HG03558 (cell line): Measurements from ENCODE around the gene CAMK2B.

Source experiments
- ATAC-seq: cut with Tn5 transposase; IDR thresholded peaks from one replicate; pipeline ENCODE4 v1.9.1; 2021; ENCODE audit warnings: moderate number of reproducible peaks; ENCODE audit not compliant: unreplicated experiment; ENCODE audit errors: extremely low read depth

The CAMK2B gene

GRCh38 chr7:44278451-44279161 lies 46.8 kb downstream of the CAMK2B start:
- ATAC-seq: no peak

GRCh38 chr7:44277851-44278250 lies 47.5 kb downstream of the CAMK2B start:
- no peak for ATAC-seq

- no peak for ATAC-seq
These were observed 48.0 kb downstream of the CAMK2B start for GRCh38 chr7:44277391-44277790.

- no peak for ATAC-seq
These were observed 48.7 kb downstream of the CAMK2B start for GRCh38 chr7:44276571-44277221.

- no peak for ATAC-seq
These were observed 49.3 kb downstream of the CAMK2B start for GRCh38 chr7:44275957-44276570.

GRCh38 chr7:44275146-44275545 lies 50.2 kb downstream of the CAMK2B start:
- ATAC-seq: no peak

GRCh38 chr7:44274623-44274975 lies 50.8 kb downstream of the CAMK2B start:
- no peak for ATAC-seq

- ATAC-seq: no peak
These were observed 51.4 kb downstream of the CAMK2B start for GRCh38 chr7:44273681-44274622.

GRCh38 chr7:44272981-44273380 lies 52.4 kb downstream of the CAMK2B start:
- ATAC-seq: no peak

- ATAC-seq: no peak
These were observed 52.9 kb downstream of the CAMK2B start for GRCh38 chr7:44272456-44272855.

- ATAC-seq: no peak
These were observed 55.4 kb downstream of the CAMK2B start for GRCh38 chr7:44269943-44270493.

GRCh38 chr7:44269417-44269816 lies 56.0 kb downstream of the CAMK2B start:
- ATAC-seq: no peak

GRCh38 chr7:44268671-44269070 lies 56.7 kb downstream of the CAMK2B start:
- no peak for ATAC-seq

GRCh38 chr7:44267719-44268421 lies 57.5 kb downstream of the CAMK2B start:
- ATAC-seq: no peak

GRCh38 chr7:44267178-44267577 lies 58.2 kb downstream of the CAMK2B start:
- ATAC-seq: no peak

GRCh38 chr7:44266526-44266925 lies 58.9 kb downstream of the CAMK2B start:
- ATAC-seq: no peak

- ATAC-seq: no peak
These were observed 59.7 kb downstream of the CAMK2B start for GRCh38 chr7:44265728-44266127.

- no peak for ATAC-seq
These were observed 61.0 kb downstream of the CAMK2B start for GRCh38 chr7:44264221-44264931.
